ENCODE measurements around the gene MED4. TPM values are rescaled to one million over a fixed set of nuclear protein-coding genes. Genes with fewer than 3 reads are reported as not detected.
A peak's percentile ranks its signal among the peaks of the same experiment; 100 is the strongest.

MED4 gene
- total RNA-seq, 6 donors from 2014 or later: 23.2 to 41.8 (median 35.5) TPM

DNA sequence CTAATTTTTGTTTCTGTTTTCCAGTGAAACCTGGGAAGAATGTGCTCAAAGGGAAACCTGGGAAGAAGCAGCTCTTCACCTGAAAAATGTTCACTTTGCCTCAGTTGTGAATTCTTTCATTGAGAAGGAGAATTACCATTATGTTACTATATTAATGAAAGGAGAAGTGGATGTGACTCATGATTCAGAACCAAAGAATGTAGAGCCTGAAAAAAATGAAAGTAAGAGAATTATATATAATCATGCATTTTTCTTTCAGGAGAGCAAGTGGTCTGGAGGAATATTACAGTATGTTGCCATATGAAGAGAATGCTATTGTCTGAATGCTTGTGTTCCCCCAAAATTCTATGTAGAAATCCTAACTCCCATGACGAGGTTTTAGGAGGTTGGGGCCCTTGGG is 54.0 kb downstream of the MED4 start:
- H3K4me1 ChIP-seq: peaks cover 6 to 17% (median 14%) of the 10 kb centered on the region in 4 donors
- 86 to 90% methylated on average over 1 of the region's 1 CpG for WGBS, 2 donors
- no peaks in the 10 kb centered on the region for H3K9me3 ChIP-seq
- no peak for ATAC-seq (ENCODE audit: low FRiP score in 2 of 2)
- H3K36me3 ChIP-seq: peaks cover 0 to 17% (median 5%) of the 10 kb centered on the region in 4 donors
- no peak overlapping the region for H3K4me3 ChIP-seq
- DNase-seq: no peak
- H3K27ac ChIP-seq: no peak overlapping the region
- H3K27me3 ChIP-seq: no peaks in the 10 kb centered on the region
- TF ChIP-seq, protein P1, sequence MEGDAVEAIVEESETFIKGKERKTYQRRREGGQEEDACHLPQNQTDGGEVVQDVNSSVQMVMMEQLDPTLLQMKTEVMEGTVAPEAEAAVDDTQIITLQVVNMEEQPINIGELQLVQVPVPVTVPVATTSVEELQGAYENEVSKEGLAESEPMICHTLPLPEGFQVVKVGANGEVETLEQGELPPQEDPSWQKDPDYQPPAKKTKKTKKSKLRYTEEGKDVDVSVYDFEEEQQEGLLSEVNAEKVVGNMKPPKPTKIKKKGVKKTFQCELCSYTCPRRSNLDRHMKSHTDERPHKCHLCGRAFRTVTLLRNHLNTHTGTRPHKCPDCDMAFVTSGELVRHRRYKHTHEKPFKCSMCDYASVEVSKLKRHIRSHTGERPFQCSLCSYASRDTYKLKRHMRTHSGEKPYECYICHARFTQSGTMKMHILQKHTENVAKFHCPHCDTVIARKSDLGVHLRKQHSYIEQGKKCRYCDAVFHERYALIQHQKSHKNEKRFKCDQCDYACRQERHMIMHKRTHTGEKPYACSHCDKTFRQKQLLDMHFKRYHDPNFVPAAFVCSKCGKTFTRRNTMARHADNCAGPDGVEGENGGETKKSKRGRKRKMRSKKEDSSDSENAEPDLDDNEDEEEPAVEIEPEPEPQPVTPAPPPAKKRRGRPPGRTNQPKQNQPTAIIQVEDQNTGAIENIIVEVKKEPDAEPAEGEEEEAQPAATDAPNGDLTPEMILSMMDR (IDR thresholded peaks at IDR 0.05): no peak
- no peak for TF ChIP-seq EP300 (IDR thresholded peaks at IDR 0.05)

DNA sequence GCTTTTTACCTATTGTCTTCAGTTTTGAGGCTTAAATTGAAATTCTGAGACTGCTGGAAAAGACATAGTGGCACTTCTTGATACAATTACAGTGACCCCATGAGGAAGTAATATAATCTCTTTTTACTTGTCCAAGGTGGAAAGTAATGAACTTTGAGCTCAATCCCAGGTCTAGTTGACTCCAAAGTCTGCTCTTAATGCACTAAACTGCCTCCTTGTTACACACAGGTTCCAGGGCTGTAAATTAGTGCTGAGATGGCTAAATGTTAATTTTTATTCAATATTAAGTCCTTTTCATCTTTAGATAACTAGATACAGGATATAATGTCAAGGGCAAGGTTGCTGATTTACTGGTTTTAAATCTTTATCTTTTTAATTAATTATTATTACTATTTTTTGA is 54.9 kb downstream of the MED4 start:
- ATAC-seq (ENCODE audit: low FRiP score in 2 of 2) (no peak), DNase-seq (no peak)
- H3K9me3 ChIP-seq: no peaks in the 10 kb centered on the region
- H3K4me1 ChIP-seq: peaks cover 6 to 17% (median 14%) of the 10 kb centered on the region in 4 donors
- peaks cover 0 to 14% (median 5%) of the 10 kb centered on the region in 4 donors for H3K36me3 ChIP-seq
- no peaks in the 10 kb centered on the region for H3K27me3 ChIP-seq
- TF ChIP-seq, protein P1 (IDR thresholded peaks at IDR 0.05): no peak
- no peak for TF ChIP-seq EP300 (IDR thresholded peaks at IDR 0.05)
- no peak for TF ChIP-seq POLR2AphosphoS5 (IDR thresholded peaks at IDR 0.05)
- no peak for TF ChIP-seq POLR2A (IDR thresholded peaks at IDR 0.05)
- no peak overlapping the region for H3K4me3 ChIP-seq
- no peak overlapping the region for H3K27ac ChIP-seq

DNA sequence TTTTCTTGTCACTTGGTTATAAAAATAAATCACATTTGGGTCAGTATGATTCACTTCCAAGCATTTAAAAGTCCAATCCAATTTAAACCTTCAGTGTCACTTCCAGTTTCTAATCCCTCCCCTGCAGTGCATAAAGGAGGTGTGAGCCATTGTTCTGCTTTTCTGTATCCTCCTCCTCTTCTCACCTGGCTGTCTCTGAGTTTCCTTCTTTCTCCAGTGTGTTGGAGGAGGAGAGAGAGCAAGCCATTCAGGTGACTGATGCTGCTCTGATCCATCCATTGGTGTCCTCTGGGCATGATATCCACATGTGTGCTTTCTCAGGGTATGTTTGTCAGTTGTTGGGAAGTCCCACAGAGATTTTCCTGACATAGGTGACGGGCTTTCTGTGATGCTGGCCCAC is 56.1 kb downstream of the MED4 start:
- peak overlapping the region in 1 of 4 donors; percentile 66 for H3K4me3 ChIP-seq
- ATAC-seq (ENCODE audit: low FRiP score in 2 of 2): no peak
- WGBS, 2 donors: 88 to 100% methylated on average over 1 of the region's 1 CpG

DNA sequence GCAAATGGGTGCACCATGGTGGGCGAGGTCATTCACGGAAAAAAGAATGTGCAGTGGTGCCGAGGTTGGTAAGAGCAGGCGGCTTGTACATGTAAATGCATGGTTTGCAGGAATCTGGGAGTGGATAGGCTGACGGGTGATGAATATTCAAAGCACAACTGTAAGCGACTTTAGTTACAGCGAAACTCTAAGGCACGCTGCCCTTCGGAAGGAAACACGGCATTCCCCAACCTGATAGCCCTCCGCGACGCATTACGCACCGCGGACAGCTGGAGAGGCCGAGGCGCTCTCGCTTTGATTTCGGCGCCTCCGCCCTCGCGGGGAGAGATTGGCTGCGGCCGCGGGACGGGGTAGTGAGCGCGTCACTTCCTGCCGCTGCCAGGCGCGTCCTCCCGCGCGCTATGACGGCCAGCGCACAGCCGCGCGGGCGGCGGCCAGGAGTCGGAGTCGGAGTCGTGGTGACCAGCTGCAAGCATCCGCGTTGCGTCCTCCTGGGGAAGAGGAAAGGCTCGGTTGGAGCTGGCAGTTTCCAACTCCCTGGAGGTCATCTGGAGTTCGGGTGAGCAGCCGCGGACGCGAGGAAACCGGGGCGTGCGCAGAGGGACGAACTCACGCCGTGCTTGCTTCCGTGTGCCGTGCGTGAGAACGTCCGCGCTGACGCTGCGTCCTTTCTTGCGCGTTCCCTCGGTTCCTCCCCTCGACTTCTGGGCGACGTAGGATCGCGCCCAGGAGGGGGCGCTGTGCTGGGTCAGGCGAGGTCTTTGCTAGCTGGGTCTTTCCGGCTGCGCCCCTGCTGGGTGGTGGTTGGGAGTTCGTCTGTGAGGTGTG is 57.3 kb downstream of the MED4 start, which contains the start of gene NUDT15:
Gene NUDT15, plus strand, starts transcription at position 381 of the 828 bp plus-strand sequence. Its CDS starts 21 bp downstream, at position 402.
- ATAC-seq (ENCODE audit: low FRiP score in 2 of 2) (peak; percentile 99 to 100), DNase-seq (peak; percentile 94 to 97)
- peak within 1 kb of the TSS; percentile 90 to 96 (median 92) for H3K27ac ChIP-seq
- H3K27me3 ChIP-seq: no peaks in the 10 kb centered on the region
- TF ChIP-seq, protein P1 (IDR thresholded peaks at IDR 0.05): peak; percentile 97 to 100 (median 98)
- peak; percentile 91 to 95 for TF ChIP-seq POLR2AphosphoS5 (IDR thresholded peaks at IDR 0.05)
- TF ChIP-seq POLR2A (IDR thresholded peaks at IDR 0.05): peak in 3 of 4 donors; percentile 83 to 95 (median 94)
- peak in 1 of 4 donors; percentile 63 for TF ChIP-seq EP300 (IDR thresholded peaks at IDR 0.05)
- no peaks in the 10 kb centered on the region for H3K9me3 ChIP-seq
- 0% methylated on average over 26 to 57 of the region's 82 CpGs for WGBS, 2 donors
- H3K36me3 ChIP-seq: peaks cover 0 to 14% (median 5%) of the 10 kb centered on the region in 4 donors
- peak within 1 kb of the TSS; percentile 21 to 77 (median 66) for H3K4me3 ChIP-seq
- peaks cover 6 to 17% (median 14%) of the 10 kb centered on the region in 4 donors for H3K4me1 ChIP-seq

More for the DNA sequence above, 56.1 kb downstream of the MED4 start:
- peaks cover 0 to 14% (median 5%) of the 10 kb centered on the region in 4 donors for H3K36me3 ChIP-seq
- no peaks in the 10 kb centered on the region for H3K27me3 ChIP-seq
- TF ChIP-seq, protein P1 (IDR thresholded peaks at IDR 0.05): no peak
- TF ChIP-seq POLR2A (IDR thresholded peaks at IDR 0.05): no peak
- TF ChIP-seq EP300 (IDR thresholded peaks at IDR 0.05): no peak
- TF ChIP-seq POLR2AphosphoS5 (IDR thresholded peaks at IDR 0.05): no peak
- DNase-seq: no peak
- H3K4me1 ChIP-seq: peaks cover 6 to 17% (median 14%) of the 10 kb centered on the region in 4 donors
- peak overlapping the region in 1 of 4 donors; percentile 90 for H3K27ac ChIP-seq
- H3K9me3 ChIP-seq: no peaks in the 10 kb centered on the region
